Activated T-cell treated with anti-CD3 and anti-CD28 coated beads, Interleukin-2, amount 50 U/mL, for 1 hour (primary cell): ENCODE data around the gene ANO1.

Source experiments
- DNase-seq: peaks from one replicate; pipeline ENCODE4 v3.0.0-alpha.2; 2020

ANO1 gene

GRCh38 chr11:70226183-70226582 lies 148.1 kb downstream of the ANO1 start:
- no peak for DNase-seq

DNA sequence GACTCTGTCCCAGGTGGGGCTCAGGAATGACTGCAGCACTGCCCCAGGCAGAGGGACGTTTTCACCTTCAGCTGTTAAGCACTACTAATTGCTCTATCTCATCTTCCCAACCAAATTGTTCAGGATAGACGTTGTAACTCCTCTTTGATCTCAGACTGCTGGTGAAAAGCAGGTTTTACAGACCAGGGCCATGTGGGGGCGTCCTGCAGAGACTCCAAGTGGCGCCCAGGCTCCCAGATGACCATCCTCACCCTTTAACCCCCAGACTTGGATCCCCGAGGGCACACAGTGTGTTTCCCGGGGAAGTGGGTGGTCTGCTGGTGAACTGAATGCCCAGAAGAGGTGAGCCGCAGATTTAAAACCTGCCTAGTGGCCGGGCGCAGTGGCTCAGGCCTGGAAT lies 148.8 kb downstream of the ANO1 start:
- DNase-seq, result no peak

GRCh38 chr11:70229737-70230136 lies 151.6 kb downstream of the ANO1 start:
- no peak for DNase-seq

GRCh38 chr11:70230151-70230839 lies 152.2 kb downstream of the ANO1 start:
- DNase-seq, result no peak

DNA sequence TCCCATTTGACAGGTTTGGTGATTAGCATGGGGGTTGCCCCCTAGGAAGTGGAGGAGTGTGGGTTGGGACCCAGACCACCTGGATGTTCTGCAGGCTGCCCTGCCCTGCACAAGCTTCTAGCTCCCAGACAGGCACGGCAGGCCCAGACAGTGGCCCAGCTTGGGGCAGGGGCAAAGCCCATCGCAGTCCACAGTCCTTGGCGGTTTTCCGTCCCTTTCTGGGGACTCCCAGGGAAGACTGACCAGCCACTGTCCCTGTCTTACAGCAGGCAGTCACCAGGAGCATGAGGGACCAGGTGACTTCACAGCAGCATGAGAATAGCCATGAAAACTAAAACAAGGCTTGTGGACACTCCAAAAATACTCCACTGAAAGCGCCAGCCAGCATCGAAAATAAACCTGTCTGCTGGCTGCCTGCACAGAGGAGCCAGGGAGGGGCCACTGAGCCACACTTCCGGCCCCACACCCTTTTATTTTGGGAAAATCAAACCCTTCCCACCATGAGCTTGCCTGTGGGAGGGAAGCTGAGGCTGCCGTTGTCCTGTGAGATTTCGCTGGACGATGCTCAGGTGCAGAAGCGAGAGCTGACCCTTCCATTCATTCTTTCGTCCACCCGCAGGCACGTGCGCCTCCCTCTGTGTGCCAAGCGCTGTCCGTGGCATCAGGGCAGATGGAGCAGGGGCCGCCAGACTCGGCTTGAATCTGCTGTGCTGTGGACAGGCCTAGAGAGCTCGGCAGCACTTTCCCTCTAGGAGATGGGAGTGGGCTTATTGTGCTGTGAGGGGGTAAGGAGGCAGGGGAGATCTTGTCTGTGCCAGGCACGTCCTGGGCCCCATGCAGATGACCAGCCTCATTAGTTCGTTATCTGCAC lies 153.0 kb downstream of the ANO1 start:
- DNase-seq, result no peak

GRCh38 chr11:70233034-70233433 lies 154.9 kb downstream of the ANO1 start:
- DNase-seq, result no peak

DNA sequence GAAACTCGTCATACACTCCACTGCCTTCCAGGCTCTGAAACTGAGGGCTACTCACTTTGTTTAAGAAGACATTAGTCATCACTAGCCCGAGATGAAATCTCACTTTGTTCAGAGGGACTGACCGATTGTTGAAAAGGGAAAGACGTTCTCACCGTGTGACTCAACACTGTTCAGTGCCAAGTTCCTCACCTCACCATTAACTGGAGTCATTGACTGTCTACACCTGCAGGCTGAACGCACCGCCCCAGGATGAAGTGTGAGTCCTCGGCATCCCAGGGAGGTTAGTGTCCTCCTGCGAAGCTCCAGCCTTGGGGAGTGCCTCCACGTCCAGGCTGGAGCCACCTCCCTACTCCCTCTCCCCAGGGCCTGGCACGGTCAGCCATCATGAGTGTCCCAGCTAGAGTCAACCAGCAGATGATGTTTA lies 155.4 kb downstream of the ANO1 start:
- no peak for DNase-seq

DNA sequence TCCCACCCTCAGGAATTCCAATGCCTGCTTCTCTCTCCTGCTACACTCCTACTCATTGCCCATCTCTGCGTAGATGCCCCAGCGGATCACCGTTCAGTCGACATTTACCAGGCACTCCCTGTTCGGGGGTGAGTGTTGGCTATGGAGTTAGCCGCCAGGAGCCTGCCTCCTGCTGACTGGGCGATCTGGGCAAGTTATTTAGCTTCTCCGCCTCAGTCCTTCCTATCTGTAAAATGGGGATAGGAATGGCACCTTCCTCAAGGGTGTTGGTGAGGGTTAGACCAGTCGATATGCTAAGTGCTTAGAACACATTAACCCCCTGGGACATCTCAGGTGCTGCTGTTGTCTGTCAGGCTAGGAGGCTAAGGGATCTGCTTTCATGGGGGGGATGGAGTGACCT lies 155.8 kb downstream of the ANO1 start:
- DNase-seq, result no peak
